ENCODE results near the gene ENC1.
A peak's percentile ranks its signal among the peaks of the same experiment; 100 is the strongest.

- TF ChIP-seq, protein P1, sequence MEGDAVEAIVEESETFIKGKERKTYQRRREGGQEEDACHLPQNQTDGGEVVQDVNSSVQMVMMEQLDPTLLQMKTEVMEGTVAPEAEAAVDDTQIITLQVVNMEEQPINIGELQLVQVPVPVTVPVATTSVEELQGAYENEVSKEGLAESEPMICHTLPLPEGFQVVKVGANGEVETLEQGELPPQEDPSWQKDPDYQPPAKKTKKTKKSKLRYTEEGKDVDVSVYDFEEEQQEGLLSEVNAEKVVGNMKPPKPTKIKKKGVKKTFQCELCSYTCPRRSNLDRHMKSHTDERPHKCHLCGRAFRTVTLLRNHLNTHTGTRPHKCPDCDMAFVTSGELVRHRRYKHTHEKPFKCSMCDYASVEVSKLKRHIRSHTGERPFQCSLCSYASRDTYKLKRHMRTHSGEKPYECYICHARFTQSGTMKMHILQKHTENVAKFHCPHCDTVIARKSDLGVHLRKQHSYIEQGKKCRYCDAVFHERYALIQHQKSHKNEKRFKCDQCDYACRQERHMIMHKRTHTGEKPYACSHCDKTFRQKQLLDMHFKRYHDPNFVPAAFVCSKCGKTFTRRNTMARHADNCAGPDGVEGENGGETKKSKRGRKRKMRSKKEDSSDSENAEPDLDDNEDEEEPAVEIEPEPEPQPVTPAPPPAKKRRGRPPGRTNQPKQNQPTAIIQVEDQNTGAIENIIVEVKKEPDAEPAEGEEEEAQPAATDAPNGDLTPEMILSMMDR (IDR thresholded peaks at IDR 0.05), result peak; percentile 39 to 66 (median 54)
- peak in 1 of 2 donors; percentile 71 for TF ChIP-seq POLR2A (IDR thresholded peaks at IDR 0.05)
Measured at GRCh38 chr5:74640450-74640953, at the start of gene ENC1.

Measured in heart left ventricle (tissue), 13 donors.